ENCODE measurements around the gene FBN2.

GRCh38 chr5:128516978-128517377 lies 21.1 kb downstream of the FBN2 start:
- TF ChIP-seq EP300 (IDR thresholded peaks at IDR 0.05; ENCODE audit: borderline replicate concordance) (no peak), NFIC (IDR thresholded peaks at IDR 0.05) (no peak), TCF12 (IDR thresholded peaks at IDR 0.05; ENCODE audit: low read depth) (no peak), FOXM1 (IDR thresholded peaks at IDR 0.05; ENCODE audit: borderline replicate concordance, low read depth) (no peak), RAD21 (IDR thresholded peaks at IDR 0.05; ENCODE audit: low read depth) (no peak), YY1 (IDR thresholded peaks at IDR 0.05; ENCODE audit: low read depth) (no peak), CREB1 (IDR thresholded peaks at IDR 0.05; ENCODE audit: low read depth) (no peak), TAF1 (IDR thresholded peaks at IDR 0.05; ENCODE audit: low read depth) (no peak), CEBPB (IDR thresholded peaks at IDR 0.05) (no peak)
- TF ChIP-seq, protein P1, sequence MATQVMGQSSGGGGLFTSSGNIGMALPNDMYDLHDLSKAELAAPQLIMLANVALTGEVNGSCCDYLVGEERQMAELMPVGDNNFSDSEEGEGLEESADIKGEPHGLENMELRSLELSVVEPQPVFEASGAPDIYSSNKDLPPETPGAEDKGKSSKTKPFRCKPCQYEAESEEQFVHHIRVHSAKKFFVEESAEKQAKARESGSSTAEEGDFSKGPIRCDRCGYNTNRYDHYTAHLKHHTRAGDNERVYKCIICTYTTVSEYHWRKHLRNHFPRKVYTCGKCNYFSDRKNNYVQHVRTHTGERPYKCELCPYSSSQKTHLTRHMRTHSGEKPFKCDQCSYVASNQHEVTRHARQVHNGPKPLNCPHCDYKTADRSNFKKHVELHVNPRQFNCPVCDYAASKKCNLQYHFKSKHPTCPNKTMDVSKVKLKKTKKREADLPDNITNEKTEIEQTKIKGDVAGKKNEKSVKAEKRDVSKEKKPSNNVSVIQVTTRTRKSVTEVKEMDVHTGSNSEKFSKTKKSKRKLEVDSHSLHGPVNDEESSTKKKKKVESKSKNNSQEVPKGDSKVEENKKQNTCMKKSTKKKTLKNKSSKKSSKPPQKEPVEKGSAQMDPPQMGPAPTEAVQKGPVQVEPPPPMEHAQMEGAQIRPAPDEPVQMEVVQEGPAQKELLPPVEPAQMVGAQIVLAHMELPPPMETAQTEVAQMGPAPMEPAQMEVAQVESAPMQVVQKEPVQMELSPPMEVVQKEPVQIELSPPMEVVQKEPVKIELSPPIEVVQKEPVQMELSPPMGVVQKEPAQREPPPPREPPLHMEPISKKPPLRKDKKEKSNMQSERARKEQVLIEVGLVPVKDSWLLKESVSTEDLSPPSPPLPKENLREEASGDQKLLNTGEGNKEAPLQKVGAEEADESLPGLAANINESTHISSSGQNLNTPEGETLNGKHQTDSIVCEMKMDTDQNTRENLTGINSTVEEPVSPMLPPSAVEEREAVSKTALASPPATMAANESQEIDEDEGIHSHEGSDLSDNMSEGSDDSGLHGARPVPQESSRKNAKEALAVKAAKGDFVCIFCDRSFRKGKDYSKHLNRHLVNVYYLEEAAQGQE (IDR thresholded peaks at IDR 0.05; ENCODE audit: low read depth) = no peak
